ENCODE data around the gene TARS3. TPM values are rescaled to one million over a fixed set of nuclear protein-coding genes. Genes with fewer than 3 reads are reported as not detected.

Gene TARS3
- total RNA-seq (2021) (4.6 and 5.6 TPM in 2 replicates), Bru-seq, nascent RNA (percentile 46 among the genes with signal in this experiment), BruChase-seq, experiment 1, labeled RNA remaining after a 2-hour chase (percentile 50 among the genes with signal in this experiment), BruChase-seq, experiment 2, labeled RNA remaining after a 6-hour chase (percentile 46 among the genes with signal in this experiment)
- long read RNA-seq, partial matches to known transcripts: 0 of 2 reads
- long read RNA-seq, other reads (novel, unspliced or antisense): 1 of 2 reads

- no TSS peak for BruUV-seq (replicated peaks)
- no peaks in the 10 kb centered on the region for H3K9me2 ChIP-seq (ENCODE audit: insufficient read depth)
- H3K9me3 ChIP-seq (ENCODE audit: insufficient read depth, low read depth): no peaks in the 10 kb centered on the region
- peaks cover 9% of the 10 kb centered on the region; the same call in 1 of the 2 replicates for H3K4me1 ChIP-seq (replicated peaks; ENCODE audit: insufficient read depth)
- no peaks in the 10 kb centered on the region for H3K79me2 ChIP-seq (ENCODE audit: low read depth)
- 0 out of 2 replicates have a peak, but pooled peaks cover 8% of the 10 kb centered on the region for H3F3A ChIP-seq (ENCODE audit: insufficient read depth, low read depth)
- peak within 1 kb of the TSS; percentile 86 for H2AFZ ChIP-seq
- H4K20me1 ChIP-seq (ENCODE audit: insufficient read depth): no peaks in the 10 kb centered on the region
- TF ChIP-seq CTCF (conservative IDR thresholded peaks at IDR 0.05): no peak
- no peak for TF ChIP-seq EZH2 (IDR thresholded peaks at IDR 0.05; ENCODE audit: low read depth)
- H3K4me2 ChIP-seq: peak within 1 kb of the TSS; percentile 87
- peak within 1 kb of the TSS; percentile 78 for H3K4me3 ChIP-seq
- peak; percentile 69 to 87 for DNase-seq
- ChIA-PET CTCF (no interaction called here), POLR2A (ENCODE audit: unreplicated experiment) (interaction anchor here (0.6 kb wide), 1 partner anchor 55 kb away, joined by 6 read pairs; no protein-coding TSS in a partner anchor)
- no peaks in the 10 kb centered on the region for H3K36me3 ChIP-seq (ENCODE audit: low read depth)
- intact Hi-C loops (cut with micrococcal nuclease; ENCODE audit: unreplicated experiment): loop anchor here (5.0 kb wide), 1 partner anchor 72 kb away; the partner anchor contains the start of gene TM2D3
- peaks cover 19% of the 10 kb centered on the region for H3K27me3 ChIP-seq (ENCODE audit: insufficient read depth, low read depth)
- peak within 1 kb of the TSS; percentile 50 for H3K27ac ChIP-seq
Observed at GRCh38 chr15:101723874-101724674, at the start of gene TARS3. TSS of gene TARS3 (minus strand) at chr15:101724473. CDS start at chr15:101724387, 86 bp downstream.

GRCh38 chr15:101773496-101774100, 49.3 kb upstream of the TARS3 start:
- no TSS peak for BruUV-seq (replicated peaks)
- Histone ChIP-seq H3K9me3 (ENCODE audit: insufficient read depth, low read depth) (no peaks in the 10 kb centered on the region), H3K4me2 (no peak overlapping the region), H3K4me1 (replicated peaks; ENCODE audit: insufficient read depth) (no peaks in the 10 kb centered on the region), H3K9me2 (ENCODE audit: insufficient read depth) (no peaks in the 10 kb centered on the region), H3K4me3 (no peak overlapping the region), H2AFZ (no peak overlapping the region), H4K20me1 (ENCODE audit: insufficient read depth) (no peaks in the 10 kb centered on the region), H3K27ac (no peak overlapping the region), H3F3A (ENCODE audit: insufficient read depth, low read depth) (no peaks in the 10 kb centered on the region), H3K27me3 (ENCODE audit: insufficient read depth, low read depth) (peaks cover 85% of the 10 kb centered on the region), H3K79me2 (ENCODE audit: low read depth) (no peaks in the 10 kb centered on the region), H3K36me3 (ENCODE audit: low read depth) (no peaks in the 10 kb centered on the region)
- no peak for TF ChIP-seq EZH2 (IDR thresholded peaks at IDR 0.05; ENCODE audit: low read depth)
- peak; percentile 47; the same call in 1 of the 2 replicates for TF ChIP-seq CTCF (conservative IDR thresholded peaks at IDR 0.05)
- DNase-seq: peak in 1 of 2 experiments; percentile 38
- intact Hi-C loops (cut with micrococcal nuclease; ENCODE audit: unreplicated experiment): no loop called here
- CTCF ChIA-PET: no interaction called here
- POLR2A ChIA-PET (ENCODE audit: unreplicated experiment): no interaction called here

DNA sequence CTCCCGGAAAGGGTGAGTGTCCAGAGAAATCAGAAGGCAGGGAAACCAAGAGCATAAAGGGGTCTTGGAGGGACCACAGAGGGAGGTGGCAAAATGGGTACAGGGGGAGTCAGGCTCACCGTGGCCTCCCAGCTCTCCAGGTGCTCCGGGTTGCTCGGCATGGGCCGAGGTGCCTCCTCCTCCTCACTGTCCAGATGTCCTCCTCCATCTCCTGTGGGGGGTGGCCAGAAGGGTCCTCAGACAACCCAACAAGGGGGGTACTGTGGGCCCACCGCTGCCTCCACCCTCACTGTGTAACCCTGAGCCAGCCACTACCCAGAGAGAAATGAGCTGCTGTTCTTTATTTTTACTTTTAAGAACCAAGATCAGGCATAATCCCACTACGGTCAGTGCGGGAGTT, 48.6 kb upstream of the TARS3 start:
- Histone ChIP-seq H3K4me3 (no peak overlapping the region), H3K4me2 (no peak overlapping the region), H3K4me1 (replicated peaks; ENCODE audit: insufficient read depth) (no peaks in the 10 kb centered on the region), H3K9me2 (ENCODE audit: insufficient read depth) (no peaks in the 10 kb centered on the region), H3K79me2 (ENCODE audit: low read depth) (no peaks in the 10 kb centered on the region), H3K9me3 (ENCODE audit: insufficient read depth, low read depth) (no peaks in the 10 kb centered on the region), H3F3A (ENCODE audit: insufficient read depth, low read depth) (no peaks in the 10 kb centered on the region), H3K27me3 (ENCODE audit: insufficient read depth, low read depth) (peaks cover 83% of the 10 kb centered on the region), H2AFZ (no peak overlapping the region), H3K36me3 (ENCODE audit: low read depth) (no peaks in the 10 kb centered on the region), H4K20me1 (ENCODE audit: insufficient read depth) (no peaks in the 10 kb centered on the region), H3K27ac (no peak overlapping the region)
- no TSS peak for BruUV-seq (replicated peaks)
- intact Hi-C loops (cut with micrococcal nuclease; ENCODE audit: unreplicated experiment): no loop called here
- TF ChIP-seq EZH2 (IDR thresholded peaks at IDR 0.05; ENCODE audit: low read depth) (no peak), CTCF (conservative IDR thresholded peaks at IDR 0.05) (no peak)
- ChIA-PET POLR2A (ENCODE audit: unreplicated experiment) (no interaction called here), CTCF (no interaction called here)
- DNase-seq: no peak
